K562 (cell line): ENCODE data around the gene CD99L2. TPM values are rescaled to one million over a fixed set of nuclear protein-coding genes. Genes with fewer than 3 reads are reported as not detected.

Experiments used
- ATAC-seq: fragments of 200-7000 bp; cut with Tn5 transposase; 3 replicates; pipeline ENCODE4 v1.9.1; 2020; ENCODE audit warnings: moderate library complexity
- BruUV-seq: library from RNA; stranded (reverse); fragments of 400-500 nt; replicated peaks from 2 replicates; lab custom pipeline; 2021; lab: Mats Ljungman, UMichigan
- CTCF ChIA-PET: fragments of 300-600 bp; formaldehyde crosslinking; extraction: SDS; loops from one replicate; lab custom pipeline; 2021; ENCODE audit warnings: low intra/inter-chr PET ratio; lab: Yijun Ruan, JAX
- POLR2A ChIA-PET: fragments of 300-600, 350-650 bp; sonication (Branson Sonifier 250); formaldehyde crosslinking; extraction: SDS; loops from one replicate; lab custom pipeline; 2021; ENCODE audit warnings: antibody characterized with exemption, inconsistent platforms; lab: Yijun Ruan, JAX
- DNase-seq, 4 experiments: peaks; one replicate each; pipeline versions ENCODE4 v3.0.0 to v3.0.0-alpha.2; 2011 to 2018; ENCODE audit warnings: low spot score in 3 of 4, mixed read lengths in 3 of 4; ENCODE audit errors: extremely low read depth in 1 of 4
- FAIRE-seq: peaks from 2 replicates; lab custom pipeline; 2011; peaks lifted over from hg19 to GRCh38; lab: Jason Lieb, UNC
- H2AFZ ChIP-seq: 2 replicates; pipeline ENCODE4 v1.6.0; 2011; ENCODE audit warnings: low read depth, low read length, control low read depth, inconsistent platforms
- H3K27ac ChIP-seq: fragments of 200-600 bp; 3 replicates; pipeline ENCODE4 v1.8.0; 2011; ENCODE audit warnings: low read depth, mild to moderate bottlenecking, control low read depth, inconsistent platforms, low read length, moderate library complexity, mixed read lengths; ENCODE audit errors: extremely low read depth
- H3K27me3 ChIP-seq, 2 experiments: fragments of 300-600 bp in 1 of 2; 2 replicates in 1 of 2; 3 replicates in 1 of 2; pipeline versions ENCODE4 v1.6.0 to v1.8.0; 2011; ENCODE audit warnings: inconsistent platforms in 2 of 2, low read length in 2 of 2, mild to moderate bottlenecking in 1 of 2, mixed read lengths in 1 of 2, moderate library complexity in 1 of 2; ENCODE audit not compliant: control insufficient read depth in 2 of 2, insufficient read depth in 2 of 2
- H3K36me3 ChIP-seq: fragments of 300-600 bp; 3 replicates; pipeline ENCODE4 v1.8.0; 2011; ENCODE audit warnings: mild to moderate bottlenecking, low read length, inconsistent platforms; ENCODE audit not compliant: control insufficient read depth, insufficient read depth
- H3K4me1 ChIP-seq, 2 experiments: fragments of 200-600 bp in 1 of 2; replicated peaks in 1 of 2; 2 replicates in 1 of 2; 3 replicates in 1 of 2; pipeline versions ENCODE4 v1.5.1 to v1.8.0; 2011; ENCODE audit warnings: inconsistent platforms in 2 of 2, low read length in 2 of 2, mild to moderate bottlenecking in 1 of 2, mixed read lengths in 1 of 2, moderate library complexity in 1 of 2; ENCODE audit not compliant: control insufficient read depth in 2 of 2, insufficient read depth in 2 of 2
- H3K4me2 ChIP-seq: 2 replicates; pipeline ENCODE4 v1.6.1; 2011; ENCODE audit warnings: low read length, control low read depth, inconsistent platforms, mixed read lengths; ENCODE audit not compliant: insufficient read depth
- H3K4me3 ChIP-seq: fragments of 200-600 bp; sonication (generic), shearing (Covaris generic); 2 replicates; pipeline ENCODE4 v1.5.1; 2016; ENCODE audit warnings: control low read depth, inconsistent platforms
- H3K79me2 ChIP-seq: fragments of 200-600 bp; 3 replicates; pipeline ENCODE4 v1.8.0; 2011; ENCODE audit warnings: low read length, inconsistent platforms; ENCODE audit not compliant: control insufficient read depth, insufficient read depth
- H3K9ac ChIP-seq, 2 experiments: 2 replicates each; pipeline versions ENCODE4 v1.6.0 to v1.6.1; 2011; ENCODE audit warnings: low read depth in 2 of 2, low read length in 2 of 2, control low read depth in 1 of 2, inconsistent platforms in 1 of 2, mild to moderate bottlenecking in 1 of 2, mixed read lengths in 1 of 2; ENCODE audit not compliant: insufficient read depth in 1 of 2
- H3K9me1 ChIP-seq: one replicate; pipeline ENCODE4 v1.6.0; 2011; ENCODE audit warnings: inconsistent platforms, mild to moderate bottlenecking, low read length, moderate library complexity; ENCODE audit not compliant: control insufficient read depth, insufficient read depth
- H3K9me3 ChIP-seq: replicated peaks from 2 replicates; pipeline ENCODE4 v1.5.1; 2011; ENCODE audit warnings: low read depth, low read length, inconsistent platforms; ENCODE audit not compliant: control insufficient read depth, insufficient read depth
- H4K20me1 ChIP-seq: replicated peaks from 2 replicates; pipeline ENCODE4 v1.6.1; 2011; ENCODE audit warnings: low read length, inconsistent platforms, mixed read lengths; ENCODE audit not compliant: control insufficient read depth, insufficient read depth
- ARID4B ChIP-seq: sonication (generic); formaldehyde crosslinking; IDR thresholded peaks from 2 replicates; pipeline ENCODE4 v1.8.0; 2022; ENCODE audit warnings: mild to moderate bottlenecking, missing genetic modification reagents
- EHMT2 ChIP-seq: fragments of 450-650 bp; IDR thresholded peaks from 2 replicates; pipeline ENCODE4 v1.6.1; 2018; ENCODE audit warnings: antibody characterized with exemption
- SETDB1 ChIP-seq: IDR thresholded peaks from one replicate; pipeline ENCODE4 v1.6.1; 2012; ENCODE audit warnings: low read length, control low read depth, inconsistent platforms
- ZNF780A ChIP-seq: fragments of 250-450 bp; sonication (Bioruptor Pico); IDR thresholded peaks from 2 replicates; pipeline ENCODE4 v1.5.0; 2021; ENCODE audit warnings: mild to moderate bottlenecking
- WGBS: fragments of 100-300 bp; shearing (Covaris generic); methylation state at CpG from one replicate; pipeline ENCODE4 v1.1.6; 2016; ENCODE audit warnings: low coverage, mixed read lengths; ENCODE audit not compliant: insufficient coverage; ENCODE audit errors: missing lambda C conversion rate; 5-methylcytosine and 5-hydroxymethylcytosine counted together
- in situ Hi-C: fragments of 300-500 bp; cut with MboI; formaldehyde crosslinking; loops from 4 replicates; pipeline ENCODE4 v1.15.0; 2018; ENCODE audit warnings: inconsistent platforms, mixed read lengths
- intact Hi-C: fragments of 100-400 bp; cut with micrococcal nuclease; formaldehyde crosslinking; loops from 2 replicates; pipeline ENCODE4 v1.14.2; 2022
- polyA plus RNA-seq, 8 experiments: library from polyadenylated mRNA; depleted of rRNA in 4 of 8; stranded (reverse) in 5 of 8; unstranded in 3 of 8; fragments of >200 nt; fragmentation: Nextera tagmentation in 2 of 8; fragmentation: Illumina TruSeq in 1 of 8; extraction: Ambion mirVana in 2 of 8; extraction: Trizol in 1 of 8; gene quantifications; 2 replicates each; pipeline versions ENCODE4 v1.2.1 to v1.2.3, GENCODE V29; 2011 to 2014; ENCODE audit warnings: inconsistent platforms in 1 of 8, missing spikeins in 1 of 8
- total RNA-seq, 7 experiments: library from RNA; depleted of rRNA in 6 of 7; stranded (reverse); fragments of >200 nt in 6 of 7; fragmentation: Illumina TruSeq in 2 of 7; extraction: Trizol in 2 of 7; gene quantifications; 2 replicates each; pipeline versions ENCODE4 v1.2.1 to v1.2.3, GENCODE V29; 2011 to 2021; ENCODE audit warnings: low replicate concordance in 1 of 7

The CD99L2 gene
- total and polyA plus RNA-seq, 9 of the 15 experiments (the other 6 are each of a cell fraction or from before 2014, with no cell fraction given): 0.76 to 19.0 (median 11.9) TPM

DNA sequence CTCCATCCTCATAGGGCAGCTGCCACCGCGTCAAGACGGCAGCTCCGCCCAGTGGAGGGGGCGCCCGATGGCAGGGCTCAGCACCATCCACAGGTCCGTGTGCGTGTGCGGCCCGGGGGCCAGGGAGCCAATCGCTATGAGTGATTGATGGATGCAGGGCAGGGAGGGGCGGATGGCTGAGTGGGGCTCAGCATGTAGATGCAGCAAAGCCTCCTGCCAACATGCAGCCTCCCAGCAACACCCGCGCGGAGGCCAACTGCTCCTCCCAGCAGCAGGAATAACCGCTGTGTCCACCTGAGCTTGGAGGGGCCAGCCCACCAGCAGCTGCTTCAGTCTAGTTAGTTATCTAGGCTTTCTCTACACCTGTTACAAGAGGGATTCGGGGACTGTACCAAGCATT is 127.8 kb downstream of the CD99L2 start (continued):
- TF ChIP-seq ARID4B (CRISPR knock-in tag): no peak
- TF ChIP-seq, all 486 proteins: peak for 0

GRCh38 chrX:150769408-150769807 is 129.1 kb downstream of the CD99L2 start:
- intact Hi-C loops: no loop called here
- H3K4me2 ChIP-seq: no peak overlapping the region
- H3K9me1 ChIP-seq: no peaks in the 10 kb centered on the region
- H3K4me1 ChIP-seq: peaks cover 16 to 22% of the 10 kb centered on the region in 2 experiments; a peak in 4 of 5 replicates
- TF ChIP-seq ZNF780A (CRISPR knock-in tag) (no peak), SETDB1 (no peak), EHMT2 (no peak)
- 88% methylated on average over 4 of the region's 13 CpGs for WGBS
- no peak overlapping the region for H3K27ac ChIP-seq
- in situ Hi-C loops: loop anchor here (25.0 kb wide), 1 partner anchor 918 kb away; the partner anchor contains the start of gene PRRG3
- H3K27me3 ChIP-seq: no peaks in the 10 kb centered on the region
- ChIA-PET POLR2A (no interaction called here), CTCF (no interaction called here)
- no peak overlapping the region for H3K9ac ChIP-seq
- H2AFZ ChIP-seq: no peak overlapping the region
- no peaks in the 10 kb centered on the region for H4K20me1 ChIP-seq
- H3K9me3 ChIP-seq: no peaks in the 10 kb centered on the region
- no peaks in the 10 kb centered on the region; the same call in 2 of the 3 replicates for H3K36me3 ChIP-seq
- no peaks in the 10 kb centered on the region for H3K79me2 ChIP-seq
- DNase-seq (no peak), ATAC-seq (no peak), FAIRE-seq (no peak)
- no peak overlapping the region for H3K4me3 ChIP-seq
- no TSS peak for BruUV-seq
